ENCODE measurements around the gene HES3.

The HES3 gene

DNA sequence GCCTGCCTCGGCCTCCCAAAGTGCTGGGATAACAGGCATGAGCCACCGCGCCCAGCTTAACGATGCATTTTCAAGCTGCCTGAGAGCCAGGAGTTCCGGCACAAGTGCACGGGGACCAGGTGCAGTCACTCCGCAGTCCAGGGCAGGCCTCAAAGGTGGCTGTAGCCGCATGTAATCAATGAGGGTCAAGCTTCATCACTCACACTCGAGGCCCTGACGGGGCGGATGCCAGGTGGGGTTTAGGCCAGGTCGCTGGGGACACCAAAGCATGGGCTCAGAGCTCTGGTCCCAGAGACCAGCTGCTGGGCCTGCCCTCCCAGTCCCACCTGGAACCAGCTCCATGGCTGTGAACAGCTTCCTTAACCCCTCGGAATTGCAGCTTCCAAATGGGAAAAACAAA lies 43.0 kb downstream of the HES3 start:
- Histone ChIP-seq H3K4me1 (peaks cover 3% of the 10 kb centered on the region), H3K4me3 (ENCODE audit: low read depth, low read length) (no peak overlapping the region), H3K27ac (no peak overlapping the region), H3K36me3 (ENCODE audit: control insufficient read depth, insufficient read depth, low read length) (no peaks in the 10 kb centered on the region), H3K27me3 (ENCODE audit: control insufficient read depth, insufficient read depth, low read length) (no peaks in the 10 kb centered on the region), H3K9me3 (ENCODE audit: control insufficient read depth, low read length) (no peaks in the 10 kb centered on the region), H3K9ac (no peak overlapping the region), H3K79me2 (no peaks in the 10 kb centered on the region), H2AFZ (no peak overlapping the region), H3K4me2 (ENCODE audit: low read length) (no peak overlapping the region)
- TF ChIP-seq, protein P1, sequence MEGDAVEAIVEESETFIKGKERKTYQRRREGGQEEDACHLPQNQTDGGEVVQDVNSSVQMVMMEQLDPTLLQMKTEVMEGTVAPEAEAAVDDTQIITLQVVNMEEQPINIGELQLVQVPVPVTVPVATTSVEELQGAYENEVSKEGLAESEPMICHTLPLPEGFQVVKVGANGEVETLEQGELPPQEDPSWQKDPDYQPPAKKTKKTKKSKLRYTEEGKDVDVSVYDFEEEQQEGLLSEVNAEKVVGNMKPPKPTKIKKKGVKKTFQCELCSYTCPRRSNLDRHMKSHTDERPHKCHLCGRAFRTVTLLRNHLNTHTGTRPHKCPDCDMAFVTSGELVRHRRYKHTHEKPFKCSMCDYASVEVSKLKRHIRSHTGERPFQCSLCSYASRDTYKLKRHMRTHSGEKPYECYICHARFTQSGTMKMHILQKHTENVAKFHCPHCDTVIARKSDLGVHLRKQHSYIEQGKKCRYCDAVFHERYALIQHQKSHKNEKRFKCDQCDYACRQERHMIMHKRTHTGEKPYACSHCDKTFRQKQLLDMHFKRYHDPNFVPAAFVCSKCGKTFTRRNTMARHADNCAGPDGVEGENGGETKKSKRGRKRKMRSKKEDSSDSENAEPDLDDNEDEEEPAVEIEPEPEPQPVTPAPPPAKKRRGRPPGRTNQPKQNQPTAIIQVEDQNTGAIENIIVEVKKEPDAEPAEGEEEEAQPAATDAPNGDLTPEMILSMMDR (IDR thresholded peaks at IDR 0.05) = no peak

DNA sequence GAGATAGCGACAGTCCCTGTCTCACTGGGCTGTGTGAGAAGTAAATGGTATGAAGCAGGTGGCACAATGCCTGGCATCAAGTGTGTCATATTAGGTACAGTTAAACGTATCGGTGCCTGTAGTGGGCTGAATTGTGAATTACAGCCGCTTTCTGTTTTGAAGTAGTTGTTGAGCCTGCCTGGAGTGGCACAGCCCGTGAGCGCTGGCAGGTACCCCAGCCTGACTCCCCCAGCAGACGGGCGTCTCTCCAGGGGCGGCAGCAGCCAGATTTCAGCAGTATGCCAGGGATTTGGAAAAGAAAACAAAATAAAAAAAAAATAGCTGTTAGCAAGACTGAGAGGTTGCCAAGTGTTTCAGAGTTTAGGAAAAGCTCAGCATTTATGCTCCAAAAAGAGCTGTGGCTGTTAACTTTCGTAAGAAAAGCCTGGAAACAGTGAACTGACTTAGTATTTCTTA lies 43.5 kb downstream of the HES3 start:
- Histone ChIP-seq H3K36me3 (ENCODE audit: control insufficient read depth, insufficient read depth, low read length) (no peaks in the 10 kb centered on the region), H3K4me2 (ENCODE audit: low read length) (no peak overlapping the region), H3K9ac (no peak overlapping the region), H3K27me3 (ENCODE audit: control insufficient read depth, insufficient read depth, low read length) (no peaks in the 10 kb centered on the region), H3K9me3 (ENCODE audit: control insufficient read depth, low read length) (no peaks in the 10 kb centered on the region), H2AFZ (no peak overlapping the region), H3K27ac (no peak overlapping the region), H3K4me3 (ENCODE audit: low read depth, low read length) (no peak overlapping the region), H3K4me1 (peaks cover 3% of the 10 kb centered on the region), H3K79me2 (no peaks in the 10 kb centered on the region)
- TF ChIP-seq, protein P1 (IDR thresholded peaks at IDR 0.05) = no peak

DNA sequence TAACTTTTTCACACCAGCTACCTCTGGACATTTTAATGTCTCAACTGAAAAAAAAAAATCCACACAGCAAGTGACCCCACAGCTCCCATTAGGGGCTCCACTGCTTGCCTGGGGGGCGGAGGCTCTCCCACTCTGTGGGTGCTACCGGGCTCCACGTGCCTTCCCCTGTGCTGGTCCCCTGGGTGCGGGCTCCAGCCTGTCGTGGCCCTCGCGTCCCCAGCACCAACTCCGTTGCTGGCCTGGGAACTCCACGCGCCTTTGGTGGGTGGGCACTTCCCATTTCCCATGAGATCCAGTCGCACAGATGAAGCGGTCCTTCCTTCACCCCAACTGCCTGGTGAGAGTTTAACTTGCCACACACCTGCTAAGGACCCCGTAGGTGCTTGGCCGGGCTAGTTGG lies 44.0 kb downstream of the HES3 start:
- Histone ChIP-seq H3K4me2 (ENCODE audit: low read length) (no peak overlapping the region), H3K27me3 (ENCODE audit: control insufficient read depth, insufficient read depth, low read length) (no peaks in the 10 kb centered on the region), H2AFZ (no peak overlapping the region), H3K79me2 (no peaks in the 10 kb centered on the region), H3K4me3 (ENCODE audit: low read depth, low read length) (no peak overlapping the region), H3K27ac (no peak overlapping the region), H3K9me3 (ENCODE audit: control insufficient read depth, low read length) (no peaks in the 10 kb centered on the region), H3K4me1 (peaks cover 3% of the 10 kb centered on the region), H3K36me3 (ENCODE audit: control insufficient read depth, insufficient read depth, low read length) (no peaks in the 10 kb centered on the region), H3K9ac (no peak overlapping the region)
- TF ChIP-seq, protein P1 (IDR thresholded peaks at IDR 0.05) = no peak

GRCh38 chr1:6288665-6289064 lies 44.7 kb downstream of the HES3 start:
- Histone ChIP-seq H3K79me2 (no peaks in the 10 kb centered on the region), H3K9me3 (ENCODE audit: control insufficient read depth, low read length) (no peaks in the 10 kb centered on the region), H3K27ac (no peak overlapping the region), H3K4me3 (ENCODE audit: low read depth, low read length) (no peak overlapping the region), H3K9ac (no peak overlapping the region), H3K36me3 (ENCODE audit: control insufficient read depth, insufficient read depth, low read length) (no peaks in the 10 kb centered on the region), H3K27me3 (ENCODE audit: control insufficient read depth, insufficient read depth, low read length) (no peaks in the 10 kb centered on the region), H3K4me2 (ENCODE audit: low read length) (no peak overlapping the region), H3K4me1 (peaks cover 3% of the 10 kb centered on the region), H2AFZ (no peak overlapping the region)
- TF ChIP-seq, protein P1 (IDR thresholded peaks at IDR 0.05) = no peak

GRCh38 chr1:6292102-6292501 lies 48.1 kb downstream of the HES3 start:
- H3K4me1 ChIP-seq = no peaks in the 10 kb centered on the region
- H3K27ac ChIP-seq = no peak overlapping the region
- no peak overlapping the region for H3K4me3 ChIP-seq (ENCODE audit: low read depth, low read length)
- no peaks in the 10 kb centered on the region for H3K9me3 ChIP-seq (ENCODE audit: control insufficient read depth, low read length)
- TF ChIP-seq, protein P1 (IDR thresholded peaks at IDR 0.05) = no peak
- no peak overlapping the region for H3K9ac ChIP-seq
- H3K4me2 ChIP-seq (ENCODE audit: low read length) = no peak overlapping the region
- H3K27me3 ChIP-seq (ENCODE audit: control insufficient read depth, insufficient read depth, low read length) = no peaks in the 10 kb centered on the region
- no peaks in the 10 kb centered on the region for H3K36me3 ChIP-seq (ENCODE audit: control insufficient read depth, insufficient read depth, low read length)
- H2AFZ ChIP-seq = no peak overlapping the region
- no peaks in the 10 kb centered on the region for H3K79me2 ChIP-seq

Data from parathyroid adenoma (tissue), 2 donors.